Measurements from ENCODE around the gene MARK1.

DNA sequence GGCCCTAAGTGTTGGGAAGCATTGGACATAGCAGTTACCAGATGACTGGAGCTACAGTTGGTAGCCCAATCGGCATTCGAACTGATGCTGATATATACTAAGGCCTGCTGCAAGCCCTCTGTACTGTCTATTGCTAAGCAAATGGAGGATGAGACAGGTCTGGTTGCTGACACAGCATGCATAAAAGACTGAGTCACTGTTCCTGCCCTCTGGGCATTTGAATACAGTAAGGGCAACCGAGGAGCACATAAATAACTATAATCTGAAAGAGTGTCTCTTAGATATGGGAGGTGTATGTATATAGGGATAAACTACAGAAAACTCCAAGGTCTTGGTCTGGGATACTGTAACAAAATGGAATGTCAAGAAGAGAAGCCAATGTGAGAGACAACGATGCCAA is 16.8 kb upstream of the MARK1 start:
- TF ChIP-seq, protein P1, sequence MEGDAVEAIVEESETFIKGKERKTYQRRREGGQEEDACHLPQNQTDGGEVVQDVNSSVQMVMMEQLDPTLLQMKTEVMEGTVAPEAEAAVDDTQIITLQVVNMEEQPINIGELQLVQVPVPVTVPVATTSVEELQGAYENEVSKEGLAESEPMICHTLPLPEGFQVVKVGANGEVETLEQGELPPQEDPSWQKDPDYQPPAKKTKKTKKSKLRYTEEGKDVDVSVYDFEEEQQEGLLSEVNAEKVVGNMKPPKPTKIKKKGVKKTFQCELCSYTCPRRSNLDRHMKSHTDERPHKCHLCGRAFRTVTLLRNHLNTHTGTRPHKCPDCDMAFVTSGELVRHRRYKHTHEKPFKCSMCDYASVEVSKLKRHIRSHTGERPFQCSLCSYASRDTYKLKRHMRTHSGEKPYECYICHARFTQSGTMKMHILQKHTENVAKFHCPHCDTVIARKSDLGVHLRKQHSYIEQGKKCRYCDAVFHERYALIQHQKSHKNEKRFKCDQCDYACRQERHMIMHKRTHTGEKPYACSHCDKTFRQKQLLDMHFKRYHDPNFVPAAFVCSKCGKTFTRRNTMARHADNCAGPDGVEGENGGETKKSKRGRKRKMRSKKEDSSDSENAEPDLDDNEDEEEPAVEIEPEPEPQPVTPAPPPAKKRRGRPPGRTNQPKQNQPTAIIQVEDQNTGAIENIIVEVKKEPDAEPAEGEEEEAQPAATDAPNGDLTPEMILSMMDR (IDR thresholded peaks at IDR 0.05) = no peak
- no peak for TF ChIP-seq EZH2 (IDR thresholded peaks at IDR 0.05; ENCODE audit: borderline replicate concordance, insufficient read depth, low read depth, low read length, poor library complexity, severe bottlenecking)

Data from B cell (primary cell).